ENCODE results near the gene DNAI2.

Gene DNAI2

DNA sequence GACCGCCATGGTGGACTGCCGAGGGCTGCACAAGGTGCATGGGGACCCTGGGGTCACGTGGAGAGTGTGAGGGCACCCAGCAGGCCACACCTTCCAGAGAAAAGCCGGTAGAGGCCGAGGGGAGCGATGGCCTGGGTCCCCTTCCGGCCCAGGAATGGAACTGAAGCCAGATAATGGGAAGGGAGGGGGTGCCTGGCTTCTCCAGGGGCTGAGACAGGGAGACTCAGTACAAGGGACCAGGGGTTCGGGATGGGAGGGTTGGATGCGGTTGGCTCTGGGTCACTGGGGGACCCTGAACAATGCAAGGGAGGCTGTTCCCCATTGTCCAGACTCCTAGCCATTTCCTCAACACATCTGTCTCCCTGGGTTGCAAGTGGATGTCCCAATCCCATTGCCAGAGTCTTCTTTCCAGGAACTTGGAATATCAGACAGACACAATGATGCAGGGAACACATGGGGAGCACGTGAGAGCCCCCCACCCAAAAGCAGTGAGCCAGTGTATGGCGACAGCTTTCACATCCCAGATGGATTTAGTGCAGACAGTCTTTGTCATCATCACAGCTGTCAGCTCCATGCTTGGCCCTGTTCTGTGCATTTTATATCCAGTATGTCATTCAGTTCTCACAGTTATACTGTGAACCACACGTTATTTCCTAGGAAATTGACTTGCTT, 23.6 kb upstream of the DNAI2 start:
- ChIA-PET POLR2A (no interaction called here), CTCF (interaction anchor here (0.8 to 1.4 kb wide), 2 partner anchors 8 to 9 kb away, joined by 3 read pairs; no protein-coding TSS in a partner anchor)
- TF ChIP-seq, protein P1, sequence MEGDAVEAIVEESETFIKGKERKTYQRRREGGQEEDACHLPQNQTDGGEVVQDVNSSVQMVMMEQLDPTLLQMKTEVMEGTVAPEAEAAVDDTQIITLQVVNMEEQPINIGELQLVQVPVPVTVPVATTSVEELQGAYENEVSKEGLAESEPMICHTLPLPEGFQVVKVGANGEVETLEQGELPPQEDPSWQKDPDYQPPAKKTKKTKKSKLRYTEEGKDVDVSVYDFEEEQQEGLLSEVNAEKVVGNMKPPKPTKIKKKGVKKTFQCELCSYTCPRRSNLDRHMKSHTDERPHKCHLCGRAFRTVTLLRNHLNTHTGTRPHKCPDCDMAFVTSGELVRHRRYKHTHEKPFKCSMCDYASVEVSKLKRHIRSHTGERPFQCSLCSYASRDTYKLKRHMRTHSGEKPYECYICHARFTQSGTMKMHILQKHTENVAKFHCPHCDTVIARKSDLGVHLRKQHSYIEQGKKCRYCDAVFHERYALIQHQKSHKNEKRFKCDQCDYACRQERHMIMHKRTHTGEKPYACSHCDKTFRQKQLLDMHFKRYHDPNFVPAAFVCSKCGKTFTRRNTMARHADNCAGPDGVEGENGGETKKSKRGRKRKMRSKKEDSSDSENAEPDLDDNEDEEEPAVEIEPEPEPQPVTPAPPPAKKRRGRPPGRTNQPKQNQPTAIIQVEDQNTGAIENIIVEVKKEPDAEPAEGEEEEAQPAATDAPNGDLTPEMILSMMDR (IDR thresholded peaks at IDR 0.05; ENCODE audit: control extremely low read depth, extremely low read depth, low read depth, missing control alignments): no peak
- no peak for DNase-seq (ENCODE audit: extremely low spot score)

DNA sequence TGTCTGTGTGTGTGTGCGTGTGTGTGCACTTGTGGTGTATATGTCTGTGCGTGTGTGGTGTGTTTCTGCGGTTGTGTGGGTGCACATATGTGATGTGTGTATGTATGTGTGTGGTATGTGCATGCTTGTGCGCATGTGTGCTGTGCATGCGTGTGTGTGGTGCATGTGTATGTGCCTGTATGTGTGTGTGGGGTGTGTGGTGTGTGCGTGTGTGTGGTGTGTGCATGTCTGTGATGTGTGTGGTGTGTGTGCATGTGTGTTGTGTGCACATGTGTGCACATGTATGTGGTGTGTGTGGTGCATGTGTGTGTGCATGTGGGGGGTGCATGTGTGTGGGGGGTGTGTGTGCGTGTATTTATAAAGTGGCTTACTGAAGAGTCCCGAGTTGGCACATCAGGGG, 23.0 kb upstream of the DNAI2 start:
- TF ChIP-seq, protein P1 (IDR thresholded peaks at IDR 0.05; ENCODE audit: control extremely low read depth, extremely low read depth, low read depth, missing control alignments): no peak
- ChIA-PET CTCF (interaction anchor here (1.0 to 1.4 kb wide), 4 partner anchors 8 to 33 kb away, joined by 3 to 4 read pairs (median 3); no protein-coding TSS in a partner anchor), POLR2A (no interaction called here)
- DNase-seq (ENCODE audit: extremely low spot score): no peak

DNA sequence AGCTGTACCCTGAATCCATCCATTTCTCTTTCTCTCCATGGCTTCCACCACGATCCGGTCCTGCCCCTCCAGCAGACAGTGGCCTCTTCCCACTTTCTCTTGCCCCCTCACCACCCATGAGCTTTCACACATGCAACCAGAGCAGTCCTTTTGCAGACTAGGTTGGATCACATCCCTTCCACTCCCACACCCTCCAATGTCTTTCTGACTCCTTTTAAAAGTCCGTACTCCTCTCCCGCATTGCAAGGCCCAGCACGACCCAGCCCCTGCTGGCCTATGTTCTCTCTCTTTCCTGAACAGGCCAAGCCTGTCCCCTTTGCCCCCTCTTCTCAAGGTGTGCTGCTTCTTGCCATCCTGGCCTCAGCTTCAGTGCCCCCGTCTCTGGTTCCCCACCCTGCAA, 22.5 kb upstream of the DNAI2 start:
- TF ChIP-seq, protein P1 (IDR thresholded peaks at IDR 0.05; ENCODE audit: control extremely low read depth, extremely low read depth, low read depth, missing control alignments): no peak
- CTCF ChIA-PET: interaction anchor here (1.0 to 1.4 kb wide), 4 partner anchors 9 to 50 kb away, joined by 3 to 4 read pairs (median 3); no protein-coding TSS in a partner anchor
- POLR2A ChIA-PET: no interaction called here
- DNase-seq (ENCODE audit: extremely low spot score): no peak

DNA sequence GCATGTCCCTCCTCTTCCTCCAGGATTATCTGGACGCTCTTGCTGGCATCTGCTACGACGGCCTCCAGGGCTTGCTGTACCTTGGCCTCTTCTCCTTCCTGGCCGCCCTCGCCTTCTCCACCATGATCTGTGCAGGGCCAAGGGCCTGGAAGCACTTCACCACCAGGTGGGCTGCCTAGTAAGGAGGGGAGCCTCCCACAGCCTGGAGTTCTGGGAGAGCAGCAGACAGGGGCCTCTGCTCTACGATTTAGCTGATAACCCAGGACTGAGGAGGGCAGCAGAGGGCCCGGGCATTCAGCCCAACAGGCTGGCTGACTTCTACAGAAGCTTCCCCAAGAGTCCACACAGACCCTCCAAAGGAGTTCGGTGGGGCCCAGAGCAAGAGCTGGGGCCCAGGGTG, 21.8 kb upstream of the DNAI2 start:
- ChIA-PET CTCF (interaction anchor here (1.2 to 1.4 kb wide), 3 partner anchors 9 to 49 kb away, joined by 3 to 4 read pairs (median 3); no protein-coding TSS in a partner anchor), POLR2A (no interaction called here)
- no peak for DNase-seq (ENCODE audit: extremely low spot score)
- TF ChIP-seq, protein P1 (IDR thresholded peaks at IDR 0.05; ENCODE audit: control extremely low read depth, extremely low read depth, low read depth, missing control alignments): no peak

DNA sequence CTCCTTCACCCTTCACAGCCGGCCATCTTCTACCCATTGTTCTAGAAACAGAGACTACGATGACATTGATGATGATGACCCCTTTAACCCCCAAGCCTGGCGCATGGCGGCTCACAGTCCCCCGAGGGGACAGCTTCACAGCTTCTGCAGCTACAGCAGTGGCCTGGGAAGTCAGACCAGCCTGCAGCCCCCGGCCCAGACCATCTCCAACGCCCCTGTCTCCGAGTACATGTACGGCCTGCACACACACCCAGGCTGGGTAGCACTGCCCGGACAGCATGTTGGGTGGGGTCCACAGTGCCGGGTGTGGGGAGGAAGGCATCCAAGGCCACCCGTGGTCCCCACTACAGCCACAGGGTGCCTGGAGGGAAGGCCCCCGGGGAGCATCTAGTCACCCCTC, 21.0 kb upstream of the DNAI2 start:
- POLR2A ChIA-PET: no interaction called here
- TF ChIP-seq, protein P1 (IDR thresholded peaks at IDR 0.05; ENCODE audit: control extremely low read depth, extremely low read depth, low read depth, missing control alignments): no peak
- CTCF ChIA-PET: interaction anchor here (1.4 kb wide), 1 partner anchor 48 kb away, joined by 3 read pairs; no protein-coding TSS in a partner anchor
- no peak for DNase-seq (ENCODE audit: extremely low spot score)

DNA sequence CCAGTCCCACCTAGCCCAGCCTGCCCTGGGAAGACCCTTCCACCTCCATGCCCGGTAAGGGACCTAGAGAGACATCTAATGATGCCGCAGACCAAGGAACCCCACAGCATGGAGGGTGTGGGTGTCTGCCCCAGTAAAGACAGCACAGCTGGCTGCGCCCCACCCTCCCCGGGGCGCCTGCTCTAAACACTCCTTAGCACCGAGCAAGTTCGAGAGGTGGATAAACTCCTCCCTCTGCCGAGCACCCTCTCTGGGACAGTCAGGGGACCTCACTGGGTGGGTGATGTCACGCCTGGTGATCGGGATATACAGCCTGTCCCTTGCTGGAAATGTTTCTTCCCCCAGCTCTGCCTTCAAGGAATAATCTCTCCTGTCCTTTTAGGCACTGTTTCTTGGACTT, 16.7 kb upstream of the DNAI2 start:
- TF ChIP-seq, protein P1 (IDR thresholded peaks at IDR 0.05; ENCODE audit: control extremely low read depth, extremely low read depth, low read depth, missing control alignments): no peak
- CTCF ChIA-PET: no interaction called here
- POLR2A ChIA-PET: no interaction called here

More for the DNA sequence above, 16.7 kb upstream of the DNAI2 start:
- DNase-seq (ENCODE audit: extremely low spot score): no peak
